GM21717 (cell line): Measurements from ENCODE around the gene CENPK.
"Not testable (repeated sequence)": the region's sequence is repeated elsewhere in the genome, so short reads cannot be mapped to it uniquely, and the experiment has no call there.

Experiments used
- ATAC-seq: cut with Tn5 transposase; IDR thresholded peaks from one replicate; pipeline ENCODE4 v1.9.1; 2021; ENCODE audit warnings: mild to moderate bottlenecking, moderate library complexity; ENCODE audit not compliant: unreplicated experiment

The CENPK gene

GRCh38 chr5:65512170-65512937 lies 50.6 kb downstream of the CENPK start:
- no peak for ATAC-seq

DNA sequence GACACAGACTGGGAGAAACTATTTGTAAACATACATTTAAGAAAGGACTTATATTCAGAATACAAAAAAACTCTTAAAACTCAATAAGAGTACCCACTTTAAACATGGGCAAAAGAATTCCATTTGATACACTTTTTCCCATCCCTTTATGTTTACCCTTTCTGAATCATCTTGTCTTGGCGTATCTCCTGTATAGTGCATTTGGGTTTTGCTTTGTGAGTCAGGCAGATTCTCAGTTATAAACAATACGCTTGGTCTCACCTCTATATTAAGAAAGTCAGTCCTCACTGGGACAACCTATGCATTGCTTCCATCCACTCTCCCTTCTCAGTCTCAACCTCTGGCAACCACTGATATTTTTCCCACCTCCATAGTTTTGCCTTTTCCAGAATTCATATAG lies 54.0 kb downstream of the CENPK start:
- no peak for ATAC-seq

- ATAC-seq: no peak
These were observed 56.0 kb downstream of the CENPK start for GRCh38 chr5:65506961-65507360.

DNA sequence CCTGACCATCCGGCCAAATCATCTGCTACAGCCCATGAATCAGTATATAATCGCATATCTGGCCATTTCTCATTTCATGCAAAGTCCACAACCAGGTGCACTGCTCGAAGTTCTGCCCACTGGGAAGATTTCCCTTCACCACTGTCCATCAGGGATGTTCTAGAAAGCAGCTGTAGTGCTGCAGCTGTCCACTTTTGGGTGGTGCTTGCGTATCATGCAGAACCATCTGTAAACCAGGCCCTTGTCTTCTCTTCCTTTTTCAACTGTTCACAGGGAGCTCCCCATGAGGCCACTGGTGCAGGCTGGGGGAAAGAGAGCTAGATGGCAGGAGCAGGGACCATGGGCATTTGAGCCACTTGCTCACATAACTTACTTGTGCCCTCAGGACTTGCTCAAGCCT lies 73.8 kb downstream of the CENPK start:
- no peak for ATAC-seq

- not testable (repeated sequence) for ATAC-seq
These were observed 74.8 kb downstream of the CENPK start for GRCh38 chr5:65488038-65488687.

GRCh38 chr5:65486803-65487202 lies 76.2 kb downstream of the CENPK start:
- ATAC-seq: not testable (repeated sequence)

DNA sequence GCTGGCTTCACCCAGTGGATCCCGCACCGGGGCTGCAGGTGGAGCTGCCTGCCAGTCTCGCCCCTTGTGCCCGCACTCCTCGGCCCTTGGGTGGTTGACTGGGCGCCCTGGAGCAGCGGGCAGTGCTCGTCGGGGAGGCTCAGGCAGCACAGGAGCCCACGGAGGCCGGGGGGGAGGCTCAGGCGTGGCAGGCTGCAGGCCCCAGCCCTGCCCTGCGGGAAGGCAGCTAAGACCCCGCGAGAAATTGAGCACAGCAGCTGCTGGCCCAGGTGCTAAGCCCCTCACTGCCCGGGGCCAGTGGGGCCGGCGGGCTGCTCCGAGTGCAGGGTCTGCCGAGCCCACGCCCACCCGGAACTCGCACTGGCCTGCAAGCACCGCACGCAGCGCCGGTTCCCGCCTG lies 77.6 kb downstream of the CENPK start:
- no peak for ATAC-seq

DNA sequence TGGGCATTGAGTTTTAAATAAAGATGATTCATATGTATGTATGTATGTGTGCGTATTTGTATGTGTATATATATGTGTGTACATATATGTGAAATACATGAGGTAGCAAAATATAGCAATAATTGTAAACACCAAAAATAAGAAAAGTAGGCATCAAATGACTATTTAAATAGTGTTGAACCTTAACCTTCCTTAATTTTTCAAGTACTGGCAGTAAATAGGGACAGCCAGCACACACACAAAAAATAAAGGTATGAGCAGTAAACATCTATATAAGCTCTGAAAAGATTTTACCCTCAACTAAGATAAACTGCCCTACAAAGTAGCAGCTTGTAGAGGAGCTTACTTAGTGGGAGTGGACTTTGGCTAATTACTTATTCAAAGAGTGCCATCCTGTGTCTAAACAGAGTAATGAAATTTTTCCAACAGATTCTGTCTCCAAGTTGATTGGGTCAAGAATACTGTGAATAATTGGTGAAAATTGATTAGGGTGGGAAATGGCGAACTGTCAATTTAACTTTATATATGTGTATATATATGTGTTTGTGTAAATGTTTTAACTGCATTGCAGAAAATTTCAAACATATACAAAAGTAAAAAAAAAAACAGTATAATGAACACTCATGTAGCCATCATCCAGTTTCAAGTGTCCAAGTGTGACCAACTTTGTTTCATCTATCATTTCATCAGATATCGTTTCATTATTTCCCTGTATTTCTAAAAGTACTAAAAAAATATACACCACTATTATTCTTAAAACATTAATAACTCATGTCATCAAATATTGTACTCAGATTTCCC lies 79.2 kb downstream of the CENPK start:
- no peak for ATAC-seq

- no peak for ATAC-seq
These were observed 80.0 kb downstream of the CENPK start for GRCh38 chr5:65482736-65483545.

DNA sequence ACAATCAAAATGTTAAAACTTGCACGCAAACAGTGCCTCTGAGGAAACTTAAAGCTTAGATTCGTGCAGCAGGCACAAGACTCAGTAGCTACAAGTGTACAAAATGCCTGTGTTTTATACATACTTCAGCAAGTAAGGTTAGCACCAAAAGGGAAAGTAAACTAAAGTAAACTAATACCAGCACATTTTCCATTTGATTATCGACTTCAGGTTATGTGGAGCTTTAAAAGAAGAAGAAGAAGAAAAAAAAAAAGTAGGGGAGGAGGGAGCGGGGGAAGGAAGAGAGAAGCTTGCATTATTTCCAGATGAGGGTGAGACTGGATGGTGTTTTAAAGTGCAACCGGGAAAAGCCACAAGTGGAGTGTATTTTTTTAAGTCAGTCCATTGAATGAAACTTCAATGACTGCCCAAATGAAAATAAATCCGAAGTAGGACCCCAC lies 80.7 kb downstream of the CENPK start:
- no peak for ATAC-seq

DNA sequence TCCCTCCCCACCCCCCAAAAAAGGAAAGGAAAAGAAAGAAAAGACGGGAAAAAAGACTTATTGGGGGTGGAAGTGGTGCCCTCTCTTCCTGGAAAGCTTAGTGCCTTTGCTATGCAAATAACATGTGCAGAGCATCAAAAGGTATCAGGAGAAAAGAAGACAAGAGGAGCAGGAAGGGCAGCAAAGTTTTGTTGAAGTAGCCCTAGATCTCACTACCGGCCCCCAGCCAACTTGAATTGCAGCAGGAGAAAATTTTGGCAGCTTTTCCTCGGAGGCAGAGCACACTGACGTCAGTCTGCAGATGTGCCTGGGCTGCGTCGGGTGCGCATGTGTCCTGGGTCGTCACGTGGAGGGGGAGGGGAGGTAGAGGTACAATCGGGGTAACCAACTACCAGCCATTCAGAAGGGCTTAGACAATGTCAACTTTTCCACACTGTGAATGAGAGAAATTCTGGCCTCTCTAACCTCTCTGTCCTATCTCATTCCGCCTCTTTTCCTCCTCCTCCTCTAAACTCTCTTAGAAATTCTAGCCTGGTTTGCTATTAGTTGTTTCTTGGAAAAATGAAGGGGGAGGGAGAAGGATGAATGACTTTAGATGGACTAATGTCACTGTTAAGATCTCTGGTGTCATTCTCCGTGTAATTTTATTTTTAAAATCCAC lies 81.2 kb downstream of the CENPK start, which contains the start of gene ADAMTS6:
TSS of gene ADAMTS6 (minus strand) at position 286 of the 661 bp plus-strand sequence. CDS start 8,247 bp downstream, outside the sequence.
- ATAC-seq: peak; percentile 83

DNA sequence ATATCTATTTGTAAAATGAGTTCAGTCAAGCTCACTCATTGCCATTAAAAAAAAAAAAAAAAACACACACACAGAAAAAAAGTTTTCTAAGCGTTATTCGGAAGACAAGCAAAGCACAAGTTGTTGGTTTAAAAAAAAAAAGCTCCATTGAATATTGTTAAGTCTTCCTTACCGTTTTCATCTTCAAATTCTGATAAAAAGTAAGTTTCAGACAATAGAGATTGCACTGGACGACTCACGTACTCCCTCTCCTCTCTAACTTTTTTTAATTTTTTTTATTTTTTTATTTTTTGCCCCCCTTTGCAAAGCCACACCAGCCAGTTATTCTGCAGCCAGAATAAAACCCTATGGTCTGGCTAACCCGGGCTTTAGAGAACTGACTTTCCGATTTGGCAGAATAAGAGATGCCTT lies 81.8 kb downstream of the CENPK start:
- peak; percentile 23 for ATAC-seq

DNA sequence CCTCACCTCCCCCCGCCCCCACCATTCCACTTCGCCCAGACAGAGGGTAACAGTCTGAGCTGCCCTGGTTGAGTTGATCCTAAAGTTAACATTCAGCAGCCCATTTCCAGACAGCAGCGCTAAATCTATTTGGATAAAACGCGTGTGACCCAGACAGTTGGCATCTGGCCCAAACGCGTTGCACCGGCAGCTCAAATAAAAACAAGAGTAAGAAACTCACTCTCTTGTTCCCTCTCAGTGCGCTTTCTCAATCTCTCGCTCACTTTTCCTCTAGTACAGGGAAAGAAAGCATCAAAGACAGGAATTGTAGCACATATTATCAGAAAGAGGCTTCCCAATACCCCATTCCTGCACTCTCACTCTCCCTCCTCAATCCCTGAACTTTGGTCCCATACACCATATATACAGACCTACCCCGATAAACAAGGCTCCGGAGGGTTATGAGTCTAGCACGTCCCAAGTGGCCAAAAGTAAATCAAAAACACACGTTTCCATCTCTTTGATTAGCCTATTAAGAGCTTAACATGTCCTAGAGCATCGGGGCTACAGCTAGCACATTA lies 82.6 kb downstream of the CENPK start:
- ATAC-seq: peak; percentile 33

DNA sequence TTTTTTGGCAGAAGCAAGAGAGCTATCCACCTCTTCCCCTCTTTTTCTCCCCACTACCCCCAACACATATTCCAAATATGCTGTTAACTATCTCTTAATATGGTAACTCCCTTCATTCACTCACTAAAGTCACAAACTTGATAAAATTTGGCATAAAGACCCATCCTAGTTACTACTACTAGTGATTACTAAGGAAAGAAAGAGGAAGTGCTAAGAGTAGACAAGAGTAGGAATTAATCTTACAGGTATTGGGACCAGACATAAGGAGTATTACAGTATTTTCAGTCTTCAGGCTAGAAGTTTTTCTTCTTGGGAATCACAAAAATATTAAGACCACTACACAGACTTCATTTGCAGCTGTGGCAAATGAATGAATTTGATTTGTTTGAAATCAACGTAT lies 83.4 kb downstream of the CENPK start:
- no peak for ATAC-seq

DNA sequence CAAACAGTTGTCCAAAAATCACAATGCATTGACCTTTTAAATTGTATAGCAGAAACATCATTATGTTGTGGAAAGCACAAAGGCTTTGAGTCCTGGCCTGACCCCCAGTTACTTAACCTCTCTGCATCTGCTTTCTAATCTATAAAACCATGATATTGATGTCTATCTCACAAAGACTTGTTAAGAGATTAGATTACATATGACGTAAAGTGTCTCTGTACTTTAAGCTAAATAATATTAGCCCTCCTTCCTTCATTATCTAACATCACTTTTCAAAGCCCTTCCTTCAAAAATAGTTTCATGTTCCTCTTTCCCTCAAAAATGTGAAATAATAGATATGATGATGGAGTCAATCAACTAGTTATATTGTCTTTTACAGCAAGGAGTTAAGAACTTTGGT lies 84.6 kb downstream of the CENPK start:
- no peak for ATAC-seq

DNA sequence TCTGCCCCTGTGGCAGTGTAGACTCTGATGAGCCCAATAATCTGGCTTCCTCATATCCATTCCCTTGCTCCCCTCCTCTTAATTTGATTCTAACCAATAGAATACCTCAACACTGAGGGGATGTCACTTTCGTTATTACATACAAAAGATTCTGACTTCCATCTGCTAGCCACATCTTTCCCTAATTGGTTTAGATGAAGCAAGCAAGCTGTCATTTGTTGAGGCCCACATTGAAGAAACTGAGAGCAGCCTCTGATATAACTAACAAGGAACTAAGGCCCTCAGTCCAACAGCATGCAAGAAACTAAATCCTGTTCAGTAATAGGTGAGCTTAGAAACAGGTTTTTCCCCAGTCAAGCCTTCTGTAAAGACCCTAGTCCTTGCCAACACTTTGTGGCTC lies 87.1 kb downstream of the CENPK start:
- no peak for ATAC-seq

DNA sequence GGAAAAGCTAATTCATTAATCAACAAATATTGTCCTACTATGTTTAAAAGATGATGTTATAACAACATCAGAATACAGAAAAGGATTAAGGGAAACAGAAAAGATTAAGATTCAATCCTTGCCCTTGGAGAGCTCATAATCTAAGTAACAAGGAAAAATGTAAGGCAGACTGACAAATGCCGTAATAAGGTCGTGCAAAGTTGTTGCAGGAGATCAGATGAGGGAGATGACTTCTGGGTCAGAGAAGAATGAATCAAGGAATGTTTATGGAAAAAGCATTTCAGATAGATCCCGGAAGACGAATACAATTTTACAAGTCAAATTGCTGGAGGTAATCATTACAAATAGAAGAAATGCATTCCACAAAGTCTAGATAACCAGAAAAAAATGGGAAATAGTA lies 87.6 kb downstream of the CENPK start:
- no peak for ATAC-seq

GRCh38 chr5:65474130-65474711 lies 88.7 kb downstream of the CENPK start:
- ATAC-seq: no peak

- no peak for ATAC-seq
These were observed 94.3 kb downstream of the CENPK start for GRCh38 chr5:65468633-65469032.
